HL-60 (cell line): ENCODE measurements around the gene PLA2G4E.
A peak's percentile ranks its signal among the peaks of the same experiment; 100 is the strongest.

Experiments
- DNase-seq, 2 experiments: peaks; one replicate each; pipeline ENCODE4 v3.0.0-alpha.2; 2010 to 2020; ENCODE audit warnings: low read depth in 1 of 2, low spot score in 1 of 2
- H3K27ac ChIP-seq: fragments of 250-450 bp; sonication (Bioruptor Pico); replicated peaks from 2 replicates; pipeline ENCODE4 v1.5.1; 2020; ENCODE audit warnings: mild to moderate bottlenecking, moderate library complexity
- H3K27me3 ChIP-seq: fragments of 250-450 bp; sonication (Bioruptor Pico); 2 replicates; pipeline ENCODE4 v1.5.1; 2021; ENCODE audit warnings: mild to moderate bottlenecking, moderate library complexity; ENCODE audit not compliant: insufficient read depth, poor library complexity, severe bottlenecking
- H3K4me3 ChIP-seq: replicated peaks from 2 replicates; pipeline ENCODE4 v1.5.1; 2011; ENCODE audit warnings: mild to moderate bottlenecking, control low read depth, low read length; ENCODE audit not compliant: insufficient read depth
- CTCF ChIP-seq: IDR thresholded peaks from one replicate; pipeline ENCODE4 v1.5.1; 2011; ENCODE audit warnings: low read length, control low read depth, inconsistent platforms; ENCODE audit not compliant: insufficient read depth
- GABPA ChIP-seq: IDR thresholded peaks from 2 replicates; pipeline ENCODE4 v1.6.1; 2012; ENCODE audit warnings: low read depth
- POLR2AphosphoS5 ChIP-seq: IDR thresholded peaks from 2 replicates; pipeline ENCODE4 v1.6.1; 2012; ENCODE audit warnings: low read depth
- REST ChIP-seq: IDR thresholded peaks from 2 replicates; pipeline ENCODE4 v1.6.1; 2012; ENCODE audit warnings: low read depth; ENCODE audit not compliant: insufficient replicate concordance
- SPI1 ChIP-seq: IDR thresholded peaks from 2 replicates; pipeline ENCODE4 v1.6.1; 2012; ENCODE audit warnings: low read depth, mild to moderate bottlenecking, borderline replicate concordance

Gene PLA2G4E

GRCh38 chr15:41974041-41974440 is 46.8 kb downstream of the PLA2G4E start:
- Histone ChIP-seq H3K27ac (no peak overlapping the region), H3K27me3 (no peaks in the 10 kb centered on the region), H3K4me3 (no peak overlapping the region)
- no peak for DNase-seq
- TF ChIP-seq REST: no peak
- no peak for TF ChIP-seq CTCF
- no peak for TF ChIP-seq POLR2AphosphoS5
- TF ChIP-seq GABPA: no peak
- no peak for TF ChIP-seq SPI1

- TF ChIP-seq REST: no peak
- peak; percentile 25; the same call in 1 of the 2 replicates for TF ChIP-seq SPI1
- Histone ChIP-seq H3K27me3 (no peaks in the 10 kb centered on the region), H3K4me3 (peak within 1 kb of the TSS; percentile 75), H3K27ac (peak within 1 kb of the TSS; percentile 13; the same call in 1 of the 2 replicates)
- peak; percentile 95 to 99 for DNase-seq
Measured at GRCh38 chr15:41972253-41973242, 48.3 kb downstream of the PLA2G4E start, which contains the start of gene EHD4. Gene EHD4, minus strand, starts transcription at chr15:41972557. Its CDS starts 63 bp downstream, at chr15:41972494.

- Histone ChIP-seq H3K27me3 (no peaks in the 10 kb centered on the region), H3K4me3 (peak overlapping the region; percentile 75), H3K27ac (no peak overlapping the region)
- DNase-seq: no peak
- TF ChIP-seq REST (no peak), SPI1 (no peak), CTCF (no peak), POLR2AphosphoS5 (no peak), GABPA (no peak)
Measured at GRCh38 chr15:41971895-41972252, 49.0 kb downstream of the PLA2G4E start.
